Sigmoid colon (tissue), 4 donors: ENCODE results near the gene C1orf122.

Source experiments
- EP300 ChIP-seq, 4 donors: sonication (generic); formaldehyde crosslinking; IDR thresholded peaks; one replicate each; pipeline ENCODE4 v1.6.1; 2017; ENCODE audit warnings: antibody characterized with exemption in 4 of 4
- POLR2AphosphoS5 ChIP-seq, 4 donors: sonication (generic); formaldehyde crosslinking; IDR thresholded peaks; one replicate each; pipeline ENCODE4 v1.6.1; 2017; ENCODE audit warnings: antibody characterized with exemption in 4 of 4
- TF ChIP-seq, protein P1 (sequence below), 4 experiments: fragments of 450-650 bp in 3 of 4; fragments of 200-600 bp in 1 of 4; IDR thresholded peaks; one replicate each; pipeline ENCODE4 v1.5.1; 2016 to 2019; ENCODE audit warnings: antibody characterized with exemption in 4 of 4, mild to moderate bottlenecking in 3 of 4, moderate library complexity in 2 of 4

DNA sequence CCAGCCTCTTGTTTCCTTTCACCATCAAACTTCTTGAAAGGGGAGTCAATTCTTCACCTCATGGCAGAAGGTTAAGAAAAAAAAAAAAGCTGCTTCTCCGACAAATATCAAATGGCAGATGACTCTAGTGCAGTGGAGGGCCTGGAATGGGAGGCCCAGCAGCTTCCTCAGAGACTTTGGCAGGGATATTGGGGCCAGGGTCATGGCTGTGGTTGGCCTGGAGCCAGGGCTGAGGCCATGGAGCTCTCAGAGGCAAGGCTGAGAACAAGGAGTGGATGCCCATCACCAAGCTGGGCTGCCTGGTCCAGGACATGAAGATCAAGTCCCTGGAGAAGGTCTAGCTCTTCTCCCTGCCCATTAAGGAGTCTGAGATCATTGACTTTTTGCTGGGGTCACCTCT is 33.1 kb downstream of the C1orf122 start:
- TF ChIP-seq POLR2AphosphoS5 (IDR thresholded peaks at IDR 0.05) (no peak), EP300 (IDR thresholded peaks at IDR 0.05) (no peak)
- TF ChIP-seq, protein P1, sequence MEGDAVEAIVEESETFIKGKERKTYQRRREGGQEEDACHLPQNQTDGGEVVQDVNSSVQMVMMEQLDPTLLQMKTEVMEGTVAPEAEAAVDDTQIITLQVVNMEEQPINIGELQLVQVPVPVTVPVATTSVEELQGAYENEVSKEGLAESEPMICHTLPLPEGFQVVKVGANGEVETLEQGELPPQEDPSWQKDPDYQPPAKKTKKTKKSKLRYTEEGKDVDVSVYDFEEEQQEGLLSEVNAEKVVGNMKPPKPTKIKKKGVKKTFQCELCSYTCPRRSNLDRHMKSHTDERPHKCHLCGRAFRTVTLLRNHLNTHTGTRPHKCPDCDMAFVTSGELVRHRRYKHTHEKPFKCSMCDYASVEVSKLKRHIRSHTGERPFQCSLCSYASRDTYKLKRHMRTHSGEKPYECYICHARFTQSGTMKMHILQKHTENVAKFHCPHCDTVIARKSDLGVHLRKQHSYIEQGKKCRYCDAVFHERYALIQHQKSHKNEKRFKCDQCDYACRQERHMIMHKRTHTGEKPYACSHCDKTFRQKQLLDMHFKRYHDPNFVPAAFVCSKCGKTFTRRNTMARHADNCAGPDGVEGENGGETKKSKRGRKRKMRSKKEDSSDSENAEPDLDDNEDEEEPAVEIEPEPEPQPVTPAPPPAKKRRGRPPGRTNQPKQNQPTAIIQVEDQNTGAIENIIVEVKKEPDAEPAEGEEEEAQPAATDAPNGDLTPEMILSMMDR (IDR thresholded peaks at IDR 0.05), result no peak
